GM12872 (cell line): ENCODE results near the gene AP1B1.

Experiments used
- CTCF ChIP-seq: IDR thresholded peaks from 3 replicates; pipeline ENCODE4 v1.5.1; 2011; ENCODE audit warnings: low read depth, mild to moderate bottlenecking, low read length, moderate library complexity; ENCODE audit not compliant: insufficient read depth

The AP1B1 gene

GRCh38 chr22:29391546-29391945 is 3.2 kb upstream of the AP1B1 start:
- TF ChIP-seq CTCF = no peak

GRCh38 chr22:29390270-29390669 is 1.9 kb upstream of the AP1B1 start:
- TF ChIP-seq CTCF = no peak

- TF ChIP-seq CTCF = no peak
Observed at GRCh38 chr22:29388759-29389090, 355 bp upstream of the AP1B1 start.

- TF ChIP-seq CTCF = no peak
Observed at GRCh38 chr22:29386708-29387107, 1.7 kb downstream of the AP1B1 start.

- no peak for TF ChIP-seq CTCF
Observed at GRCh38 chr22:29385748-29386147, 2.6 kb downstream of the AP1B1 start.

GRCh38 chr22:29385151-29385704 is 3.1 kb downstream of the AP1B1 start:
- no peak for TF ChIP-seq CTCF

GRCh38 chr22:29383740-29384139 is 4.6 kb downstream of the AP1B1 start:
- TF ChIP-seq CTCF = no peak

- no peak for TF ChIP-seq CTCF
Observed at GRCh38 chr22:29382580-29383302, 5.6 kb downstream of the AP1B1 start.
